Thyroid gland (tissue), 4 donors: ENCODE results near the gene FXYD2. TPM values are rescaled to one million over a fixed set of nuclear protein-coding genes. Genes with fewer than 3 reads are reported as not detected.

Experiments
- DNase-seq, 2 donors: peaks; one replicate each; pipeline ENCODE4 v3.0.0-alpha.2; 2019
- H3K27ac ChIP-seq, 3 donors: fragments of 200-600 bp; sonication (generic); 1 replicate in 2 of 3; 2 replicates in 1 of 3; pipeline ENCODE4 v1.5.1; 2016 to 2019; ENCODE audit warnings: mild to moderate bottlenecking in 1 of 3, moderate library complexity in 1 of 3
- H3K27me3 ChIP-seq: fragments of 200-600 bp; sonication (generic); one replicate; pipeline ENCODE4 v1.5.1; 2019
- H3K36me3 ChIP-seq, 2 donors: fragments of 200-600 bp; sonication (generic); one replicate each; pipeline ENCODE4 v1.5.1; 2016 to 2019
- H3K4me1 ChIP-seq, 2 donors: fragments of 200-600 bp; sonication (generic); one replicate each; pipeline ENCODE4 v1.5.1; 2017 to 2019
- H3K4me3 ChIP-seq, 3 donors: fragments of 200-600 bp; sonication (generic); replicated peaks in 1 of 3; 1 replicate in 2 of 3; 2 replicates in 1 of 3; pipeline ENCODE4 v1.5.1; 2016; ENCODE audit warnings: mild to moderate bottlenecking in 1 of 3
- H3K9me3 ChIP-seq: fragments of 200-600 bp; sonication (generic); one replicate; pipeline ENCODE4 v1.5.1; 2017
- POLR2A ChIP-seq, 2 donors: fragments of 450-650 bp; IDR thresholded peaks; one replicate each; pipeline ENCODE4 v1.6.1; 2017; ENCODE audit warnings: antibody characterized with exemption in 2 of 2, mild to moderate bottlenecking in 2 of 2, moderate library complexity in 1 of 2
- WGBS, 2 donors: methylation state at CpG; one replicate each; pipeline ENCODE4 v1.1.5; 2017; 5-methylcytosine and 5-hydroxymethylcytosine counted together
- intact Hi-C: fragments of 100-400 bp; cut with DNase I; formaldehyde crosslinking; loops from one replicate; pipeline ENCODE4 v1.15.1; 2023
- total RNA-seq, 4 donors: library from RNA; depleted of rRNA; stranded (reverse); fragments of >200 nt; gene quantifications; one replicate each; pipeline ENCODE4 v1.2.3, GENCODE V29; 2016
- TF ChIP-seq, protein P1 (sequence below), 6 experiments: fragments of 200-600 bp in 3 of 6; fragments of 450-650 bp in 3 of 6; sonication (generic) in 3 of 6; IDR thresholded peaks; one replicate each; pipeline ENCODE4 v1.5.1; 2016 to 2019; ENCODE audit warnings: antibody characterized with exemption in 6 of 6, mild to moderate bottlenecking in 2 of 6, inconsistent platforms in 1 of 6, moderate library complexity in 1 of 6

Gene FXYD2
- total RNA-seq, 4 donors from 2014 or later = 0.42 to 2.8 (median 1.5) TPM

DNA sequence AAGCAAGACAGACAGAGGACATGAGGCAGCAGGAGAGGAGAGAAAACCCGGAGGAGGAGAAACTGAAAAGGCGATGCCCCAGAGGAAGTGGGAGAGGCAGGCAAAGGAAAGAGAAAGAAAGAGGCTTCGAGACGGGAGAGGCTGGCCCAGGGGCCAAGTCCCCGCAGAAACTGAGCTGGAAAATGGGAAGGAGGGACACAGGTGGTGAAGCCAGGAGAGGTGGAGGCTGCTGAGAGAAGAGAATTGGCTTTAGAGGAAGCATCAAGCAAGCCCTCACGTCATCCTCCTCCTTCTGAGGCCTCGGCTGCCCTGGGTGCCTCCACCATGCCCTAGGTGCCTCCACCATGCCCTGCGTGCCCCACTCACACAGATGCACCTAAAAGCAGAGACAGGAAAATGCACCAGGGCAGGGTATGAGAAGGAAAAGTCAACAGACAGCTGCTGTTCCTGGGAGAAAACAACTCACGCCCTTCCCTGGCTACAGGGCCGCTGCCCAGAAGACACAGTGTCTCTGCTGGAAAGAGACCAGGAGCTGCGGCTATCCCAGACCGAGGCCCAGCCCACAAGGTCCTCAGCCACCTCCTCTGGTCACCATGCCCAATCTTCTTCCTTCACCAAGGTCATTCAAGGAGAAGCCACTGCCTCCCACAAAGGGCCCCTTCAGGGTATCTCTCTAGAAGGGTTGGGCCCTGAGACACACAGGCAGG lies 37.6 kb upstream of the FXYD2 start:
- peak overlapping the region; percentile 57 to 78 (median 65) for H3K27ac ChIP-seq
- peaks cover 0 to 20% of the 10 kb centered on the region in 2 donors for H3K4me1 ChIP-seq
- H3K27me3 ChIP-seq = no peaks in the 10 kb centered on the region
- WGBS, 2 donors = 56 to 71% methylated on average over 11 to 12 of the region's 12 CpGs
- intact Hi-C loops = no loop called here
- no peaks in the 10 kb centered on the region for H3K36me3 ChIP-seq
- no peak overlapping the region for H3K4me3 ChIP-seq
- H3K9me3 ChIP-seq = no peaks in the 10 kb centered on the region
- no peak for DNase-seq
- TF ChIP-seq POLR2A (IDR thresholded peaks at IDR 0.05) = no peak
- TF ChIP-seq, protein P1, sequence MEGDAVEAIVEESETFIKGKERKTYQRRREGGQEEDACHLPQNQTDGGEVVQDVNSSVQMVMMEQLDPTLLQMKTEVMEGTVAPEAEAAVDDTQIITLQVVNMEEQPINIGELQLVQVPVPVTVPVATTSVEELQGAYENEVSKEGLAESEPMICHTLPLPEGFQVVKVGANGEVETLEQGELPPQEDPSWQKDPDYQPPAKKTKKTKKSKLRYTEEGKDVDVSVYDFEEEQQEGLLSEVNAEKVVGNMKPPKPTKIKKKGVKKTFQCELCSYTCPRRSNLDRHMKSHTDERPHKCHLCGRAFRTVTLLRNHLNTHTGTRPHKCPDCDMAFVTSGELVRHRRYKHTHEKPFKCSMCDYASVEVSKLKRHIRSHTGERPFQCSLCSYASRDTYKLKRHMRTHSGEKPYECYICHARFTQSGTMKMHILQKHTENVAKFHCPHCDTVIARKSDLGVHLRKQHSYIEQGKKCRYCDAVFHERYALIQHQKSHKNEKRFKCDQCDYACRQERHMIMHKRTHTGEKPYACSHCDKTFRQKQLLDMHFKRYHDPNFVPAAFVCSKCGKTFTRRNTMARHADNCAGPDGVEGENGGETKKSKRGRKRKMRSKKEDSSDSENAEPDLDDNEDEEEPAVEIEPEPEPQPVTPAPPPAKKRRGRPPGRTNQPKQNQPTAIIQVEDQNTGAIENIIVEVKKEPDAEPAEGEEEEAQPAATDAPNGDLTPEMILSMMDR (IDR thresholded peaks at IDR 0.05) = no peak

DNA sequence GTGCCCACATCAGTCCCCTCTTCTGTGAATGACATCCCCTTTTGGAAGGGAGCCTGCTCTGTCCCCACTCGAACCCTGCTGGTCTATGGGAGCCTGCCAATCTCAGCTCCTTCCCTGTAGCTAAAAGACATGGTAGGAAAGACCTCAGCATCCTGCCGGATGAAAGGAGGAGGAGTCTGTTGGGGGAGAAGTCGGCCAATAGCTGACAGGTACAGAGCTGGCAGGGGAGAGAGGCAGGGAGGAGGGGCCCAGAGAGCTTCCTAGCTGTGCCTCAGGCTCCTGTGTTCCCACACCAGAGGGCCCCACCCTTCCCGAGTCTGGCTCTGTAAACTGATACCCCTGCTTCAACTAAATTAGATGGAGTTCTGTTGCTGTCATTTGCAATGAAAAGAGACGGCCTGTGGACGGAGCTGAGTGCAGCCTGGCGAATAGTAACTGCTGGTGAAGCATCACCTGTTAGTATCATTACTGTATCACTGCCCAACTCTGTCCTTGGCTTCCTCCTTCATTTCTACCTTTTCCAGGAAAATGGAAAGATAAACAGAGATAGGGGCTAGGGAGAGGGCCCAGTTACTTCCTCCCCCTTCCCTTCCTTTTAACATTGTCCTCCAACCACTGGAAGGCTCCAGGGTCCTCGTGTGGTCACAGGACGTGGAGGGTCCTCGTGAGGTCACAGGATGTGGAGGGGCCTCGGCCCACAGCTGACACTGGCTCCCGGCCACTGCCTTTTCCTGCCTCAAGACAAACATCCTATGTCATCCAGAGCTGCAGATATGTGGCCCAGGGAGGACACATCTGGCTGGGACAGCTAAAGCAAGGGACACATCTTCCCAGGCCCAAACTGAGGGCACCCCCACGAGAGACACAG lies 36.8 kb upstream of the FXYD2 start:
- Histone ChIP-seq H3K4me1 (peaks cover 0 to 20% of the 10 kb centered on the region in 2 donors), H3K4me3 (no peak overlapping the region), H3K27ac (peak overlapping the region; percentile 57 to 78 (median 65)), H3K9me3 (no peaks in the 10 kb centered on the region), H3K27me3 (no peaks in the 10 kb centered on the region), H3K36me3 (no peaks in the 10 kb centered on the region)
- DNase-seq = no peak
- TF ChIP-seq POLR2A (IDR thresholded peaks at IDR 0.05) = no peak
- TF ChIP-seq, protein P1 (IDR thresholded peaks at IDR 0.05) = no peak
- 55 to 65% methylated on average over 13 of the region's 13 CpGs for WGBS, 2 donors
- intact Hi-C loops = no loop called here

DNA sequence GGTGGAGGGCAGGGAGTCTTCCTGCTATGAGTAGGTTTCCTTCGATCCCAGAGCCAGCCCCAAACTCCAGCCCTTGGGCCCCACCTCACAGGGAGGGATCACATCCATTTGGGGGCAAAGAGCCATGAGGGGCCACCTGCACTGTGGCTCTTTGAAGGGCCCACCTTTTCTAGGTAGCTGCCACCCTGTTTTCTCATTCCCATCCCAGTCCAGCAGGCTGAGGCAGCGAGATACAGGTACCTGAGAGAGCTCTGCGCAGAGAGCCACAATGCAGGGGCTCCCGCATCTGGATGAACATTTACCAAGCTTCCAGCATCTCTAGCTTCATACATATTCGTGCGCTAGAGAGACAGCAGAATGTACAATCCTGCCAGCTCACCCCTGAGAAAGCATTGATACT lies 35.6 kb upstream of the FXYD2 start:
- no peaks in the 10 kb centered on the region for H3K27me3 ChIP-seq
- H3K4me1 ChIP-seq = peaks cover 9 to 33% of the 10 kb centered on the region in 2 donors
- DNase-seq = no peak
- WGBS, 2 donors = 84 to 92% methylated on average over 6 of the region's 6 CpGs
- TF ChIP-seq, protein P1 (IDR thresholded peaks at IDR 0.05) = no peak
- TF ChIP-seq POLR2A (IDR thresholded peaks at IDR 0.05) = no peak
- intact Hi-C loops = no loop called here
- H3K4me3 ChIP-seq = no peak overlapping the region
- H3K36me3 ChIP-seq = no peaks in the 10 kb centered on the region
- H3K27ac ChIP-seq = peak overlapping the region in 1 of 3 donors; percentile 28
- no peaks in the 10 kb centered on the region for H3K9me3 ChIP-seq

DNA sequence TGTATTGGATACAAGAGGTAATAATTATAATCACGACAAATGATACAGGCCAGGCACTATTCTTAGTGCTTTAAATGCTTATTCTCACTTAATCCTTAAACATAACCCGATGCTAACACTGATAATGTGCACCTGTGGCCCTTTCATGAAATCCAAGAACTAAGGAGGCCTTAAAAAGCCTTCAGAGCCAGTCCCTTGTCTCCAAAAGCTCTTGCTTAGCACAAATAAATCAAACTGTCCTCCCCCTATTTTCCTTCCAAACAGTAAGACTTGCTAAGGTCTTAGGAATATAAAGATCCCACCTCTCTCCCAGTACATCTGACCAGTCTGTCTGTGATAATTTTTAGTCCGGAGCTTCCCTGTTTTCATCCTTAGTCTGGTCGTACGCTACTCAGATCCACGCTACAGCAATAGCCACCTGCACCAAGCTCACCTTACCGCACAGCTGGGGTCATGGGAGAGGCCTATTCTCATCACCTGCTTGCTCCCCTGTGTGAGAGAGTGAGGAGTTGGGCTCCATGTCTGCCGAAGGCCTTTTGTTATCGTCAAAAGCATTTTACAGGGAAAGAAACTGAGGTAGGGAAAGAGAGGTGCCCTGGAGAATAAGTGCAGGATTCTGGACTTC lies 35.1 kb upstream of the FXYD2 start:
- TF ChIP-seq, protein P1 (IDR thresholded peaks at IDR 0.05) = no peak
- TF ChIP-seq POLR2A (IDR thresholded peaks at IDR 0.05) = no peak
- Histone ChIP-seq H3K27ac (peak overlapping the region in 1 of 3 donors; percentile 28), H3K36me3 (no peaks in the 10 kb centered on the region), H3K4me1 (peaks cover 13 to 38% of the 10 kb centered on the region in 2 donors), H3K27me3 (no peaks in the 10 kb centered on the region), H3K9me3 (no peaks in the 10 kb centered on the region), H3K4me3 (no peak overlapping the region)
- 83% methylated on average over 9 of the region's 9 CpGs for WGBS, 2 donors
- intact Hi-C loops = no loop called here
- no peak for DNase-seq
